SHP77 treated with DMSO at 0.1 percent for 48 hours (cell line): ENCODE data around the gene RAB44.
"Not testable (repeated sequence)": the region's sequence is repeated elsewhere in the genome, so short reads cannot be mapped to it uniquely, and the experiment has no call there.

ENCODE experiments used
- DNase-seq: peaks from one replicate; lab custom pipeline; 2025; lab: John Stamatoyannopoulos, UW

Gene RAB44

DNA sequence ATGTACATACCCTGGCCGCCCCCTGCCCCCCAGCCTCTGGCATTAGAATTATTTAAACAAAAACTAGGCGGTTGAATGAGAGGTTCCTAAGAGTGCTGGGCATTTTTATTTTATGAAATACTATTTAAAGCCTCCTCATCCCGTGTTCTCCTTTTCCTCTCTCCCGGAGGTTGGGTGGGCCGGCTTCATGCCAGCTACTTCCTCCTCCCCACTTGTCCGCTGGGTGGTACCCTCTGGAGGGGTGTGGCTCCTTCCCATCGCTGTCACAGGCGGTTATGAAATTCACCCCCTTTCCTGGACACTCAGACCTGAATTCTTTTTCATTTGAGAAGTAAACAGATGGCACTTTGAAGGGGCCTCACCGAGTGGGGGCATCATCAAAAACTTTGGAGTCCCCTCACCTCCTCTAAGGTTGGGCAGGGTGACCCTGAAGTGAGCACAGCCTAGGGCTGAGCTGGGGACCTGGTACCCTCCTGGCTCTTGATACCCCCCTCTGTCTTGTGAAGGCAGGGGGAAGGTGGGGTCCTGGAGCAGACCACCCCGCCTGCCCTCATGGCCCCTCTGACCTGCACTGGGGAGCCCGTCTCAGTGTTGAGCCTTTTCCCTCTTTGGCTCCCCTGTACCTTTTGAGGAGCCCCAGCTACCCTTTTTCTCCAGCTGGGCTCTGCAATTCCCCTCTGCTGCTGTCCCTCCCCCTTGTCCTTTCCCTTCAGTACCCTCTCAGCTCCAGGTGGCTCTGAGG, 11.5 kb upstream of the RAB44 start:
- DNase-seq: no peak

DNA sequence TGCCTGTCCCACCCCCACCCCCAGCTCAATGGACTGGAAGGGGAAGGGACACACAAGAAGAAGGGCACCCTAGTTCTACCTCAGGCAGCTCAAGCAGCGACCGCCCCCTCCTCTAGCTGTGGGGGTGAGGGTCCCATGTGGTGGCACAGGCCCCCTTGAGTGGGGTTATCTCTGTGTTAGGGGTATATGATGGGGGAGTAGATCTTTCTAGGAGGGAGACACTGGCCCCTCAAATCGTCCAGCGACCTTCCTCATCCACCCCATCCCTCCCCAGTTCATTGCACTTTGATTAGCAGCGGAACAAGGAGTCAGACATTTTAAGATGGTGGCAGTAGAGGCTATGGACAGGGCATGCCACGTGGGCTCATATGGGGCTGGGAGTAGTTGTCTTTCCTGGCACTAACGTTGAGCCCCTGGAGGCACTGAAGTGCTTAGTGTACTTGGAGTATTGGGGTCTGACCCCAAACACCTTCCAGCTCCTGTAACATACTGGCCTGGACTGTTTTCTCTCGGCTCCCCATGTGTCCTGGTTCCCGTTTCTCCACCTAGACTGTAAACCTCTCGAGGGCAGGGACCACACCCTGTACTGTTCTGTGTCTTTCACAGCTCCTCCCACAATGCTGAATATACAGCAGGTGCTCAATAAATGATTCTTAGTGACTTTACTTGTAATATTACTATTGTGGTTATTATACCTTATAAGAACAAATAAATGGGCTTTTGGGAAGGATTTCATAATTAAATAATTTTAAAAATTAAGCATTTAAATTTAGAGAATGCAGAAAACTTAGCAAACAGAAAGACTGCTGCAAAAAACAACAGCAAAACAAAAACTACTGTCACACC, 10.7 kb upstream of the RAB44 start:
- no peak for DNase-seq

DNA sequence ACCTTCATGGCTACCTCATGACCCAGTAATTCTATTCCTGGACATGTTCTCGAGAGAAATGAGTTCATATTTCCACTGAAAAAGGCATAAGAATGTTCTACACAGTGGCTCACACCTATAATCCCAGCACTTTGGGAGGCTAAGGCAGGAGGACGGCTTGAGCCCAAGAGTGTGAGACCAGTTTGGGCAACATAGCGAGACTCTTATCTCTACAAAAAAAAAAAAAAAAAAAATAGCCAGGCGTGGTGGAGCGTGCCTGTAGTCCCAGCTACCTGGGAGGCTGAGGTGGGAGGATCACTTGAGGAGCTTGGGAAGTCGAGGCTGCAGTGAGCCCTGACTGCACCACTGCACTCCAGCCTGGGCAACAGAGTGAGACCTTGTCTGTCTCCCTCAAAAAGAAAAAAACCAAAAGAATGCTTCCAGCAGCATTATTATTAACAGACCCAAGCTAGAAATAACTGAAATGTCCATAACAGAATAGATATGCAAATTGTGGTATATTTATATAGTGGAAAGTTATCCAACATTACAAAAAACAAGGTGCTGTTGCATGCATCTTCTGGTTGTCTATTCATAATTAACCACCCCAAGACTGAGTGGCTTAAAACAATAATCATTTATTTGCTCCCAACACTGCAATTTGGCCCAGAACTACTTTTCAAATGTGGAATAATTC, 9.4 kb upstream of the RAB44 start:
- no peak for DNase-seq

DNA sequence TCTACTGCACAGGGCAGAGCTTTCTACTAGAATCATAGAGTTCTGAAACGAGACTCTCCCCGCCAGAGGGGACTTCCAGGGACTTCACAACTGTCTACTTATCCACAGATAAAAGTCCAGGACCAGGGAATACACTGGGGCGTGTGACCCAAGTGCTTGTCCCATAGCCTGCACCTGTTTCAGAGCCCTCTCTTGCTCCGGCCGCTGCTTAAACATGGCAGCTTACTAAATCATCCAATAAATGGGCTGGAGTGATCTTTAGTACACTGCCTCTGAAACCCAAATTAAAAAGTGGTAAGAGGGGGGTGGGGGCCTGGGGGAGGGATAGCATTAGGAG, 8.9 kb upstream of the RAB44 start:
- DNase-seq: no peak

DNA sequence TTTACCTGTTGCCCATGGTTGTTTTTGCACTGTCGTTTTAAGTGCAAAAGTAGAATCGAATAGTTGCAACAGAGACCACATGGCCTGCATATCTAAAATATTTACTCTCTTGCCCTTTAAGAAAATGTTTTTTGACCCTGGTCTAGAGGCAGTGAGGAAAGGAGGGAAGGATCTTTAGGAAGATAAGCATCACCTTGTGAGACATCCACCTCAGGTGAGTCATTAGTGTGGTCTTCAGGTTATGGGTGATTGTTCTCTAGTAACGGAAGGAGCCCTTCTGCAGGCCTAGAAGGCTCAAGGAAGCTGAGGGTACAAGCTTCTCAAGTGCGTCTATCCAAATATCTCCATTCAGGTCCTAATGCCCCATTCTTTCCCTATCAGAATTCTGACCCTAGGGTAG, 6.6 kb upstream of the RAB44 start:
- DNase-seq: no peak

DNA sequence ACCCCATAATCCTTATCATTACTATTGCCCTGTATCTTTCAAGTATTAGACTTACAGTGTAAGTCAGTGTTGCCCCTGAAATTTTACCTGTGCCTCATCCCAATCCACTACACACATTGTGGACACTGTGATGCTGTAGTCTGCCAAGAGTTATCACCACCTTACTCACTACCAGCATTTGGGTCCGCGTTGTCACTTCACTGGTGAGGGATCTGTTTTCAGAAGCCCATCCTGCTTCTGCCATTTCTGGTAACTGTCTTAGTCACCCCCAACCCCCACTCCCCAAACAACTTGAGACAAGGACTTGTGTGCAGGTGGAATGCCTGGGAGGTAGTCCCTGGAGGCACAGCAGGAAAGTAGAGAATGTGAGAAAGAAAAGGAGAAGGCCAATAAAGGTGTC, 6.0 kb upstream of the RAB44 start:
- no peak for DNase-seq

DNA sequence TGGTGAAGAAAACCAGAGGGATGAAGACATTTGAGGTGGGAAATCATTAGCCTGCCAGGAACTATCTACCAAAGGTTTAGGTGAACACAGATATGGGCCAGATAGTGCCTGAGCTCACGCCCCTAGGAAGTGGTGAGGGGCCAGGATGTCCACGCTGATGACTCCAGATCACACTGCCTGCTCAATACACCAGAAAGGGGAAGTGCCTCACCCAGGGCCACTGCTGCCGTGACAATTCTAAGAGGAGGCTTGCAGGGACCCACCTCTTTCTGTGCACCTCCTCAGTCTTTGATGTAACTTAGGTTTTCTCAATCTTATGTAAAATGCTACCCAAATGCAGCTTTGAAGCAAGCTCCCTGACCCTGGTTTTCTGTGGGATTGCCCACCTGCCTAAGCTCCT, 5.4 kb upstream of the RAB44 start:
- DNase-seq: no peak

DNA sequence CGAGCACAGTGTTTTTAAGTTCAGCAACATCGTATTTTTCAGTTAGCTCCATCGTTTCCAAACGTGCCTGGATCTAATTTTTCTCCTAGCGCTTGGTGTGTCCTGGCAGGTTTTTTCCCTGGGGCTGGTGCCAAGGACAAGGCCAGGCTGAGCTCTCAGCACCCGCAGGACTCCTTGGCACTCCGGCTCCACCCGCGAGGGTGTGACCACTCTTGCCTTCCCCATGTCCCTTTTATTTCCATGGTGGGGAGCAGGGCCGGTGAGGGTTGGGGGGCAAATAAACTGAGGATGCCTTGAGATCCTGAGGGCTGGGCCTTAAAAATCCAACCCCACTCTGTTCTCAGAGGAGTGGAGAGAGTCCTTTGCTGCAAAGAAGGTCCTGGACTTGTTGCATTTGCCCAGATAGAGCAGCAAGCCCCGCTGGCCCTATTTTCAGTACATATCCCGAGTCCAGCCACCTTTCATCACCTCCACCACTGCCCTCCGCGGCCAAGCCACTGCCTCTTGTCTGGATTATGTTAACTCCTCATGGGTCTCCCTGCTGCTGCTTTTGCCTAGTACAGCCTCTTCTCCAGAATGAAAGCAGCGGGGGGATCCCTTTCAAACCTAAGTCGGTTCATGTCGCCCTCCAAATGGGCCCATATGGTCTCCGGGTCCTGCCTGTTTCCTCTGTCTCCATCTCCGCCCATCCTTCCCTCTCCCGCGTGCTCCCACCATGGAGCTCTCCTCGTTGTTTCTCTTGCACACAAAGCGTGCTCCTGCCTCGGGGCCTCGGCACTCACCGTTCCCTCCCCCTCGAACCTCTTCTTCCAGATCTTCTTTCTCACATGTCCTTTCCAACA, 4.5 kb upstream of the RAB44 start:
- no peak for DNase-seq

DNA sequence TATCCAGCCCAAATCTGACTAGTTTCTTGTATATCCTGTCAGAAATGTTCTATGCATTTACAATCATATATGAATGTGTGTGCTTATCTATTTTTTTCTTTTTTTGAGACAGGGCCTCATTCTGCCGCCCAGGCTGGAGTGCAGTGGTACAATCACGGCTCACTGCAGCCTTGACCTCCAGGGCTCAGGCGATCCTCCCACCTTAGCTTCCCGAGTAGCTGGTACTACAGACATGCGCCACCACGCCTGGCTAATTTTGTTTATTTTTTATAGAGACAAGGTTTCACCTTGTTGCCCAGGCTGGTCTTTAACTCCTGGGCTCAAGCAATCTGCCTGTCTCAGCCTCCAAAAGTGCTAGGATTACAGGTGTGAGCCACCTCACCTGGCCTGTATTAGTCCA, 3.0 kb upstream of the RAB44 start:
- no peak for DNase-seq

DNA sequence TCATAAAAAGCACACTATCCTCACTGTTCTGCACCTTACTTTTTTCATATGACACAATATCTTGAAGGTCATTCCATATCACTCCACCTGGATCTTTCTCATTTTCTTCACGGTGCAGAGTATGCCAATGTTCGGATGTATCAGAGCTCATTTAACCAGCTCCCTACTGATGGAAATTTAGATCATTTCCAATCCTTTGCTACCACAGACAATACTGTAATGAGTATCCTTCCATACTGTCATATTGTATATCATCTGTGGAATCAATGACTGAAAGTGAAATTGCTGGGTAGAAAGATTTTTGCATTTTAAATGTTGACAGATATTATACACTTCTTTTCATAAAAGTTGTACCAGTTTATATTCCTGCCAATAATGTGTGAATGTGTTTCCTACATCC, 2.2 kb upstream of the RAB44 start:
- DNase-seq: no peak

DNA sequence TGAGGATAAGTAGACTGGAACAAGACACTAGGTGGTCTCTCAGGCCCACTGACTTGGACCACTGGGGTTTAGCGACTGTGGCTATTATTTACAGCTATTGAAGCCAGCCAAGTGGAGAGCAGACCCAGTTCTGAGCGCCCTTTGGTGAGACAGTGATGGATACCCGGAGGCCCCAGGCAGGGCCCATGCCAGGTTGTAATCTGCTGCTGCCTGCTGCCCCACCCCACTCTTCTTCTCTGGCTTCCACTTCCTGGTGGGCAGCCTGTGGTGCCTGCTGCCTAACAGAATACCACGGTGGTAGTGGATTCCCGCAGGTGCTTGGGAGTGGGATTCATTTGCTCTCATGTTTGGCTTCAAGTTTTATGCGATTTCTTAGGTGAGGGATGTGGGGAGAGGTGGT, 570 bp downstream of the RAB44 start:
- no peak for DNase-seq

DNA sequence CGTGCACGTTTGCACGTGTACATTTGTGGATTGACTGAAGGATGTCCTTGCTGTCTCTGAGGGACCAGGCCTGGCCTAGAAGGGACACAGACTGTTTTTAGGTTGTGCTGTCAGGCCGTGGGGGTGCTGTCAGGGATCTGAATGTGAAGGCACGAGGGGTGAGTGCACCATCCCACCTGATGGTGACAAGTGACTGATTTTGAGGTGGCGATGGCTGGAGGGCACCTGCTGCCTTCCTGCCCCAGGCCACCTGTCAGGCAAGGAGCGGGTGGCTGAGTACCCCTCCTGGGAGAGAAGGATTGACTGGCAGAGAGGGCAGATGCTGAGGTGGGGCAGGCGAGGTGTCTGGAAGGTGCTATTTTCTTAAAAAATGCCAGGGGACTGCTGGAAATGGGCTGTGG, 1.2 kb downstream of the RAB44 start:
- DNase-seq: no peak

DNA sequence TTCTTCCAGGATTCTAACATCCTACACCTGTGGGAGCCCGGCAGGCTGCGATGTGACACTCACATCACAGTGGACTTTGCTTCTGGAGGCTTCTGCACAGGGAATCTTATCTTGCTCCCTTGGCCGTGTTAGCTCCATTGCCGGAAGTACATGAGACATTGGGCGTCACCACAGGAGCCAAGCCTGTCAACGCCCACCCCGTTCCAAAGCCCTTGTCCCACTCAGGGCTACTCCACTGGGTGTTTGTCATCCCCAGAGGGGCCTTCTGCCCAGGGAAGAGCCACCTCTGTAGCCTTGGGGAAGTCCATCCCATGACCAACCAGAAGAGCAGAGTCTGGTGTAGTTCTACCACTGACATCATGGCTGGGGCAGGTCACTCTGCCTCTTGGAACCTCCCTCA, 1.7 kb downstream of the RAB44 start:
- no peak for DNase-seq

DNA sequence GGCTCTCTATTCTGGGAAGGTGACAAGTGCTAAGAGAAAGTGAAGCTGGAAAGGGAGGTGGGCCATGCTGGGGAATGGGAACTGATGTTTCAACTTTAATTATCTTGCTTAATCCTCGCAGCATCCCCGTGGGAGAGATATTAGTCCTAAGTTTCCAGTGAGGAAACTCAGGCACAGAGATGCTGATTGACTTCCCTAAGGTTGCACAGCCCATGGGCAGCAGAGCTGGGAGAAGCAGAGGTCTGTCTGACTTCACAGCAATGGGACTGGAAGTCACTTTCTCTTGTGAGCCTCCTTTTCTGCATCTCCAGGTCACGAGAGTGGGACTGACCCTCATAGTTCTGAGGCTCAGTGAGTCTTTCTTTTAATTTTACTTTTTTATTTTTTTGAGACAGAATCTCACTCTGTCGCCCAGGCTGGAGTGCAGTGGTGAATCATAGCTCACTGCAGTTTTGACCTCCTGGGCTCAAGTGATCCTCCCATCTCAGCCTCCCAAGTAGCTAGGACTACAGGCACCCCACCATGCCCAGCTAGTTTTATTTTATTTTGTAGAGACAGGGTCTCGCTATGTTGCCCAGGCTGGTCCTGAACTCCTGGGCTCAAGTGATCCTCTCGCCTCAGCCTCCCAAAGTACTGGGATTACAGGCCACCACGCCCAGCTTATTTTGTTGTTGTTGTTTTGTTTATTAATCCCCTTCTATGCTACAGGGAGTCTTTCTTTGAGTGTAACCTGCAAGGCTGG, 2.6 kb downstream of the RAB44 start:
- no peak for DNase-seq

DNA sequence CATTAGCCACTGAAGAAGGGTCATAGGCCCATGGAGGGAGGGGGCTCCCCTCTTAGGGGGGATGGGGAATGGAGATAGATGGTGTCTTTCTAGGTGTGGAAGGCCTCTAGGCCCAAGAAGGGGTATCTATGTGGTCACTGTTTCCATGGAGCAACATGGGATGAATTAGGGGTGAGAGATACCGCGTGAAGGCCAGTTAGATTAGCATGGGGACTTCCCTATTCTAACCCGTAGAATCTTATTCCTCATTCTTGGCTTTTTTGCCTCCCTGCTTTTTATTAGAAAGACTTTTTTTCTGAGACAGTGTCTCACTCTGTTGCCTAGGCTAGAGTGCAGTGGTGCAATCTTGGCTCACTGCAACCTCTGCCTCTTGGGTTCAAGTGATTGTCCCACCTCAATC, 3.2 kb downstream of the RAB44 start:
- DNase-seq: no peak

DNA sequence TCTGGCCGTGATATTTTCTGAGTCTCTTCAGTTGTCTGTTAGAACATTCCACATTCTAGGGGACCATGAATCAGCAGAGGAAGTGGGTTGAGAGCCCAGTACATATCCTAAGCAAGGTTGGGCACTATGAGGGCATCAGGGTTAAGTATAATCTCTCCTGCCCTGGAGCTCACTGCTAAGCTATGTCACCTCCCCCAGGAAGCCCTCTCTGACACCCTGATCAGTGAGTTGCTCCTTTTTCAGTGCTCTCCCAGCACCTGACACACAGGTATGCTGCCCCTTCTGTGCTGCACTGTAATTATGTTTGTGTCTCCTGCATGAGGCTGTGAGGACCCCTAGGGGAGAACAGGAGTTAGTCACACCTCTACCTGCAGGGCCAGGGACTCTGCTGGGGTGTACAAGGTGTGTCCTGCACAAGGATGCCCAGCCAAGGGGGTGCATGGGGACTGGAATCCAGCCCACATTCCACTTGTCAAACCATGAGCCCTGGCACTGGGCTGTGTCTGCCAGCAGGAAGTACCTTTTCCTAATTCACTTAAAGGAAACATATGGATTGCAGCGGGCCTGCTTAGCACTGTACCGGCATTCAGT, 3.9 kb downstream of the RAB44 start:
- DNase-seq: no peak

DNA sequence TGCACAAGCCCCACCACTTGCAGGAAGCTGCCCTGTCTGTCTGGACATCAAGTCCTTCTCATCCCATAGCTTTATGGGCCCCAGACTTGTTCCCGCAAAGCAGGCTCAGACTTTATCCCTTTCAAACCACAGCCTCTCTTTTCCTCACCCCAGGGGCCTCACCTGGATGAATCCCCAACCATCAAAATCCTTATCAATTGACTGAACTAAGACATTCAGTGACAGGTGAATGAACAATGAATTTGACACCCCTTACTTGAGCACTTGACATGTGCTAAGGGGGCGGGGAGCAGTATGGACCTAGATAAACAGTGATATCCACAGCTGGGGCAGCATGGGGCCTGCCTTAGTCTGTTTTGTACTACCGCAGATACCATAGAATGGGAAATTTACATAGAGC, 5.0 kb downstream of the RAB44 start:
- no peak for DNase-seq

DNA sequence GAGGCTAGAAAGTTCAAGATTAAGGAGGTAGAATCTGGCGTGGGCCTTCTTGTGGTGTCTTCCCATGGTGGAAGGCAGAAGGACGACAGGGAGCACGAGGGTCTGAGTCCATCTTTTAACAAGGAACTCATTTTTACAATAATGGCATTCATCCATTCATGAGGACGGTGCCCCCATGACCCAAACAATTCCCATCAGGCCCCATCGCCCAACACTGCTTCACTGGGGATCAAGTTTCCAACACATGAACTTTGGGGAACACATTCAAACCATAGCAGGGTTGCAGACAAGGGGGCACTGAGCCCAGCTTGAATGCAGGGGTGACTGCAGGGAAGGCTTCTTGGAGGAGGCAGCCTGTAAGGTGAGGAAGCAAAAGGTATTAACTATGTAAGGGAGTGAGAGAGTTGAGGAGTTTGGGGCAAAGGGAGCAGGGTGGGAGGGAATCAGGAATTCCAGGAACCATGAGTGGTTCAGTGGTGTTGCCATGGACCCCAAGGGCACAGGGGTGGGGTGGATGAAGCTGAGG, 5.5 kb downstream of the RAB44 start:
- no peak for DNase-seq

DNA sequence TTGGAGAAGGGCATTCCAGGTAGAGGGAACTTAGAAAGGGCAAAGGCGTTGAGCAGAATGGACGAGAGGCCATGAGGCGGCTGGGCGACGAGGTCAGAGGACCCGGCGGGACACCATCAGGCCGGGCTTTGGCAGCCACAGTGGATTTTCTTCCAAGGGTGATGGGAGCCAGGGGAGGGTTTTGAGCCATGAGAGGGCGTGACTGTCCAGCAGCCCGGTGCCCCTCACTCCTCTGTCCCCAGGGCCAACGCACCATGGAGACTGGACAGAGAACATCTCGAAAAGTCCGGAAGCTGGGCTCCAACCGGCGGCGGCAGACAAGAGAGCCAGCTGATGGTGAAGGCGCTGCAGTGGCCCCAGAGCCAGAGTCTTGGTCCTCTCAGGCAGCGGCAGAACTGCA, 6.4 kb downstream of the RAB44 start:
- DNase-seq: no peak

DNA sequence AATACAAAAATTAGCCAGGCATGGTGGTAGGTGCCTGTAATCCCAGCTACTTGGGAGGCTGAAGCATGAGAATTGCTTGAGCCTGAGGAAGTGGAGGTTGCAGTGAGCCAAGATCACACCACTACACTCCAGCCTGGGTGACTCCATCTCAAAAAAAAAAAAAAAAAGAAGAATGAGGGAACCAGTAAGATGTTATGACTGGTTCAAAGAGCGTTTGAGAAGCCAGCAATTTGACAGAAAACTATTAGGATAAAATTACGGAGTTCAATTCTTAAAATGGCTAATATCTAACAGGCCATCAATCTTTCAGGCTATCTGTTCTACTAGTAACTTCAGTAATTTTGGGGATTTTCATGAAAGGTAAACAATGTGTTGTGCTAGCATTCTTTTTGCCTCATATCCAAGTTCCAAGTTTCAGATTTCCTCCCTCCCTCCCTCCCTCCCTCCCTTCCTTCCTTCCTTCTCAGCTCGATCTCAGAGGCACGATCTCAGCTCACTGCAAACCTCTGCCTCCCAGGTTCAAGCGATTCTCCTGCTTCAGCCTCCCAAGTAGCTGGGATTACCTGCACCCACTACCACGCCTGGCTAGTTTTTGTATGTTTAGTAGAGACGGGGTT, 7.4 kb downstream of the RAB44 start:
- DNase-seq: not testable (repeated sequence)

DNA sequence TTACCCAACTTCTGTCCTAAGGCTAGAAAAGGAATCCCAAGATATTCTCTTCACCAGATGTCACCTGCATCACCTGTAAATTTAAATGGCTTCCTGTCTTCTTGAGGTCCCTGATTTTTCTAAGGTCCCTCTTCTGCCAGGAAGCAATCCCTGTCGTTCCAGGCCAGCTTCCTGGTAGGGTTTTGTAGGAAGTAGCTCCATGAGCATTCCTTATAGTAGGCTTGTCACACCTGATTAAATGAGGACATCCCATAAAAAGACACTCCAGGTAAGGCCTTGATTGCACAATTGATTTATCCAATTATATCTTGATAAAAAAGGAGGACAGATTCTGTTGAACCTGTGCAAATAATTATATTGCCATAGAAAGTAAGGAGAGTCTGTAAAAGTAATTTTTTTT, 8.7 kb downstream of the RAB44 start:
- no peak for DNase-seq
